OCI-LY1 (cell line): Measurements from ENCODE around the gene MTX2.

Source experiments
- H2AFZ ChIP-seq: fragments of 200-600 bp; sonication (generic), shearing (Covaris generic); 2 replicates; pipeline ENCODE4 v1.6.0; 2014; ENCODE audit warnings: antibody characterized with exemption, mild to moderate bottlenecking, low read length
- H3F3A ChIP-seq: fragments of 200-600 bp; sonication (generic), shearing (Covaris generic); 2 replicates; pipeline ENCODE4 v1.6.0; 2014; ENCODE audit warnings: mild to moderate bottlenecking, antibody characterized with exemption, low read length, moderate library complexity; ENCODE audit not compliant: insufficient read depth
- H3K27ac ChIP-seq: fragments of 200-600 bp; sonication (generic); 2 replicates; pipeline ENCODE4 v1.5.1; 2014; ENCODE audit warnings: low read length, mixed run types, mild to moderate bottlenecking, low read depth; ENCODE audit not compliant: poor library complexity, severe bottlenecking
- H3K27me3 ChIP-seq: fragments of 200-600 bp; sonication (generic); 2 replicates; pipeline ENCODE4 v1.6.0; 2014; ENCODE audit warnings: antibody characterized with exemption, mild to moderate bottlenecking, low read length, moderate library complexity; ENCODE audit not compliant: insufficient read depth
- H3K36me3 ChIP-seq: fragments of 200-600 bp; sonication (generic); 2 replicates; pipeline ENCODE4 v1.6.1; 2014; ENCODE audit warnings: mild to moderate bottlenecking, antibody characterized with exemption, low read length, moderate library complexity, mixed read lengths; ENCODE audit not compliant: insufficient read depth
- H3K4me1 ChIP-seq: fragments of 200-600 bp; sonication (generic); 2 replicates; pipeline ENCODE4 v1.5.1; 2014; ENCODE audit warnings: mild to moderate bottlenecking, low read length, moderate library complexity; ENCODE audit not compliant: insufficient read depth, severe bottlenecking
- H3K4me2 ChIP-seq: fragments of 200-600 bp; sonication (generic), shearing (Covaris generic); 2 replicates; pipeline ENCODE4 v1.6.1; 2014; ENCODE audit warnings: low read length
- H3K4me3 ChIP-seq: fragments of 200-600 bp; sonication (generic); 2 replicates; pipeline ENCODE4 v1.5.1; 2014; ENCODE audit warnings: low read length, low read depth, mild to moderate bottlenecking, mixed read lengths; ENCODE audit not compliant: poor library complexity, severe bottlenecking
- H3K79me2 ChIP-seq: fragments of 200-600 bp; shearing (Covaris generic); 2 replicates; pipeline ENCODE4 v1.6.1; 2016; ENCODE audit warnings: mixed run types, low read length, mixed read lengths; ENCODE audit not compliant: insufficient read depth
- H3K9ac ChIP-seq: fragments of 200-600 bp; sonication (generic), shearing (Covaris generic); 2 replicates; pipeline ENCODE4 v1.6.1; 2014; ENCODE audit warnings: mild to moderate bottlenecking, low read length, mixed read lengths
- H3K9me2 ChIP-seq: fragments of 200-600 bp; sonication (generic), shearing (Covaris generic); 2 replicates; pipeline ENCODE4 v1.6.1; 2014; ENCODE audit warnings: low read depth, mild to moderate bottlenecking, low read length, mixed read lengths
- H3K9me3 ChIP-seq: fragments of 200-600 bp; shearing (Covaris generic); 2 replicates; pipeline ENCODE4 v1.6.1; 2014; ENCODE audit warnings: low read length, mixed read lengths
- H4K20me1 ChIP-seq: fragments of 200-600 bp; sonication (generic), shearing (Covaris generic); 2 replicates; pipeline ENCODE4 v1.6.0; 2016; ENCODE audit warnings: mild to moderate bottlenecking, low read length; ENCODE audit not compliant: insufficient read depth
- EZH2 ChIP-seq: fragments of 200-600 bp; sonication (generic), shearing (Covaris generic); IDR thresholded peaks from 2 replicates; pipeline ENCODE4 v1.8.0; 2017; ENCODE audit warnings: borderline replicate concordance, mixed run types, mild to moderate bottlenecking, antibody characterized with exemption, low read length, moderate library complexity, mixed read lengths
- TF ChIP-seq, protein P1 (sequence below): fragments of 200-600 bp; sonication (generic), shearing (Covaris generic); IDR thresholded peaks from 2 replicates; pipeline ENCODE4 v1.5.1; 2017; ENCODE audit warnings: mild to moderate bottlenecking, antibody characterized with exemption, low read length, moderate library complexity, mixed read lengths

Gene MTX2

DNA sequence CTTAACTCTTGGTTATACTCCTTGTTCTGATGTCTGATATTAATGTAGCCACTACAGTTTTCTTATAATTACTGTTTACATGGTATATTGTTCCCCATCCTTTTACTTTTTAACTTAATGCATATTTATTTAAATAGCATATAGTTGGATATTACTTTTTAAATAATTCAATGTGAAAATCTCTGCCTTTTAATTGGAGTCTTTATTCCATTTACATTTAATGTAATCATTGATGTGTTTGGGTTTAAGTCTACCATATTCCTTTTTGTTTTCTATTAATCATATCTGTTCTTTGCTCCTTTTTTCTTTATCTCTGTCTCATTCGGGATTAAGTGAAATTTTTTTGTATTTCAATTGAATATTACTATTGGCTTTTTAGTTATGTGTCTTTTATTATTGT, 109.1 kb downstream of the MTX2 start:
- Histone ChIP-seq H3K9me2 (no peaks in the 10 kb centered on the region), H3F3A (no peaks in the 10 kb centered on the region), H3K27ac (no peak overlapping the region), H3K4me2 (no peak overlapping the region), H3K4me3 (no peak overlapping the region), H3K9me3 (peaks cover 3% of the 10 kb centered on the region; the same call in 1 of the 2 replicates), H3K9ac (no peak overlapping the region), H4K20me1 (no peaks in the 10 kb centered on the region), H3K27me3 (no peaks in the 10 kb centered on the region), H3K4me1 (no peaks in the 10 kb centered on the region), H3K36me3 (no peaks in the 10 kb centered on the region), H3K79me2 (no peaks in the 10 kb centered on the region), H2AFZ (no peak overlapping the region)
- TF ChIP-seq, protein P1, sequence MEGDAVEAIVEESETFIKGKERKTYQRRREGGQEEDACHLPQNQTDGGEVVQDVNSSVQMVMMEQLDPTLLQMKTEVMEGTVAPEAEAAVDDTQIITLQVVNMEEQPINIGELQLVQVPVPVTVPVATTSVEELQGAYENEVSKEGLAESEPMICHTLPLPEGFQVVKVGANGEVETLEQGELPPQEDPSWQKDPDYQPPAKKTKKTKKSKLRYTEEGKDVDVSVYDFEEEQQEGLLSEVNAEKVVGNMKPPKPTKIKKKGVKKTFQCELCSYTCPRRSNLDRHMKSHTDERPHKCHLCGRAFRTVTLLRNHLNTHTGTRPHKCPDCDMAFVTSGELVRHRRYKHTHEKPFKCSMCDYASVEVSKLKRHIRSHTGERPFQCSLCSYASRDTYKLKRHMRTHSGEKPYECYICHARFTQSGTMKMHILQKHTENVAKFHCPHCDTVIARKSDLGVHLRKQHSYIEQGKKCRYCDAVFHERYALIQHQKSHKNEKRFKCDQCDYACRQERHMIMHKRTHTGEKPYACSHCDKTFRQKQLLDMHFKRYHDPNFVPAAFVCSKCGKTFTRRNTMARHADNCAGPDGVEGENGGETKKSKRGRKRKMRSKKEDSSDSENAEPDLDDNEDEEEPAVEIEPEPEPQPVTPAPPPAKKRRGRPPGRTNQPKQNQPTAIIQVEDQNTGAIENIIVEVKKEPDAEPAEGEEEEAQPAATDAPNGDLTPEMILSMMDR = no peak
- no peak for TF ChIP-seq EZH2

DNA sequence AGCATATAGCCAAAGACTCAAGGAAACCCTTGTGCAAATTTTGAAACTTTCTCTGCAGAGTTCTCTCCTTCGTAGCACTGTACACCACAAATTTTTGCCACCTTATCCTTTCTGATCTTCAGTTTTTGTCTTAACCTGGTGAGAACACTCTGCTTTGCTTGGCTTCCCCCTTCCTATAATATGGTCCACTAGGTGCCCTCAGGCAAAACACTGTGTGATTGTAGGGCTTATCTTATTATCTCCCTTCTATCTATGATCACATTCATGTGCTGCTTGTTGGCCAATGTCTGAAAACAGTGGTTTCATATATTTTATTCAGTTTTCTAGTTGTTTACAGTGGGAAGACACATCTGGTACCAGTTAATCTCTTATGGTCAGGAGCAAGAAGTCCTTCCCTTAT, 111.1 kb downstream of the MTX2 start:
- no peaks in the 10 kb centered on the region for H3K4me1 ChIP-seq
- H3K27ac ChIP-seq = no peak overlapping the region
- H3K9ac ChIP-seq = no peak overlapping the region
- H3K9me2 ChIP-seq = no peaks in the 10 kb centered on the region
- H3K4me3 ChIP-seq = no peak overlapping the region
- TF ChIP-seq EZH2 = no peak
- TF ChIP-seq, protein P1 = no peak
- no peak overlapping the region for H3K4me2 ChIP-seq
- H4K20me1 ChIP-seq = no peaks in the 10 kb centered on the region
- no peaks in the 10 kb centered on the region for H3K79me2 ChIP-seq
- no peaks in the 10 kb centered on the region for H3K36me3 ChIP-seq
- H3K9me3 ChIP-seq = peaks cover 3% of the 10 kb centered on the region; the same call in 1 of the 2 replicates
- H2AFZ ChIP-seq = no peak overlapping the region
- no peaks in the 10 kb centered on the region for H3F3A ChIP-seq
- no peaks in the 10 kb centered on the region for H3K27me3 ChIP-seq

DNA sequence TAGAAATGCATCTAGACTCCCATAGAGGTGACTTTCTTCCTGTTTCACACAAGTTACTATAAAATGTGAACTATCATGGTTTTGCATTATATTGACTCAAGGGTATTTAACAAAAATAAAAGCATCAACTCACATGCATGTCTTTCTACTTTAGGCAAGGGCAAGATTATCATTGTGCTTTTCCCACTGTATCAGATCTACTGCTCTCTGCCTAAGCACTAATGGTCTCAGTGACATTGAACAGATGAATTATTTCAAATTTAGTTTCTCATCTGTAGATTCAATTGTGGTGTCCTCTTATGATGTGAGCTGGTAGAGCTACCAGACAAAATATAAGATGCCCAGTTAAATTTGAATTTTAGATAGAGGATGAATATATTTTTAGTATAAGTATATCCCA, 113.9 kb downstream of the MTX2 start:
- no peak overlapping the region for H3K4me3 ChIP-seq

More for the DNA sequence above, 113.9 kb downstream of the MTX2 start:
- H3K9ac ChIP-seq = no peak overlapping the region
- H3K4me2 ChIP-seq = no peak overlapping the region
- no peaks in the 10 kb centered on the region for H3K79me2 ChIP-seq
- no peak overlapping the region for H3K27ac ChIP-seq
- TF ChIP-seq EZH2 = no peak
- TF ChIP-seq, protein P1 = no peak
- H3K4me1 ChIP-seq = no peaks in the 10 kb centered on the region
- H3K27me3 ChIP-seq = no peaks in the 10 kb centered on the region
- H3K9me2 ChIP-seq = no peaks in the 10 kb centered on the region
- no peak overlapping the region for H2AFZ ChIP-seq
- H3F3A ChIP-seq = no peaks in the 10 kb centered on the region
- no peaks in the 10 kb centered on the region for H3K36me3 ChIP-seq
- H4K20me1 ChIP-seq = no peaks in the 10 kb centered on the region
- H3K9me3 ChIP-seq = no peaks in the 10 kb centered on the region
